HG03378 (cell line): Measurements from ENCODE around the gene EEPD1.
"Not testable (repeated sequence)": the region's sequence is repeated elsewhere in the genome, so short reads cannot be mapped to it uniquely, and the experiment has no call there.

Experiments
- ATAC-seq: cut with Tn5 transposase; IDR thresholded peaks from one replicate; pipeline ENCODE4 v1.9.1; 2021; ENCODE audit warnings: mild to moderate bottlenecking, moderate library complexity; ENCODE audit not compliant: unreplicated experiment

Gene EEPD1

DNA sequence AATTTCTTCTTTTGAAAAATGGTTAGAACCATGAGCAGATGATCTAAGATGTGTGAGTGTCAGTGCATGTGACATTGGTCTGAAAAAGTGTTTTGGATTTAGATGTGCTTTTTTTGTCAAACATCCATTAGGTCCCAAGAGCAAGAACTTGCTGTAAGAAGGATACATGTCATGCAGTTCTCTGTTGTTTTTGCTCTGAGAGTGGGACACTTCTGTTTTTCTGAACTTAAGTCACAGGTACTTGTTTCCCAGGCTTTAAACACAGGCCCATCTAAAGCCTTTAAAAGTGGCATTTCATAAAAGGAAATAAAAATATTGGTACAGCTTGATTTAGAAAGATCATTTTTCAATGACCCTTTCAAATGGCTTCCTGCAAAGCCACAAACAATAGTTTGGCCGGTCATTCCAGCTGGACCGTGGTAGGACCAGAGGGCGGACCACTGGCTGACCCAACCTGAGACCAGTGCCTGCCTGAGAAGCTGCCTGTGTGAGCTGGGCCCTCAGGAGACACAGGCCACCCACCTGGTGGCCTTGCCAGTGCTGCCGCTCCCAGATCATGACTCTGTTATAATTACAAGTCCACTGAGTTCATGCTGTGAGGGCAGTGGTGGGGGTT is 92.7 kb downstream of the EEPD1 start:
- ATAC-seq: no peak

DNA sequence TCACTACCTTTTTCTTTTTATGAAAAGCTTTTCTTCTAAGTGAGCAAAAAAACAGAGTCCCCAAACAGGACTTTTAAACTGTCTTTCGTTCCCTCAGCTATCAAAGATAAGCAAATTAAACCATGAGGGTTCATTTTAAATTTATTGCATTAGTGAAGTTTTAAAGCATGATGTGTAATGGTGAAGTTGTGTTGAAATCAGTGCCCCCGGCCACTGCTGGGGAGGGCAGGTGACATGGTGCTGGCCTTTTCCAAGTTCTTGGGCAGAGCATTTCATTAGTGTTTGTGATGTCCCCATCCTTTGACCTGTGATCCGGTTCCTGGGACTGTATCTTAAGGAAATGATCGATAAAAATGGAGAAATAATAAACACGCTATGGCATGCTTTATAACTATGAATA is 96.0 kb downstream of the EEPD1 start:
- ATAC-seq: no peak

DNA sequence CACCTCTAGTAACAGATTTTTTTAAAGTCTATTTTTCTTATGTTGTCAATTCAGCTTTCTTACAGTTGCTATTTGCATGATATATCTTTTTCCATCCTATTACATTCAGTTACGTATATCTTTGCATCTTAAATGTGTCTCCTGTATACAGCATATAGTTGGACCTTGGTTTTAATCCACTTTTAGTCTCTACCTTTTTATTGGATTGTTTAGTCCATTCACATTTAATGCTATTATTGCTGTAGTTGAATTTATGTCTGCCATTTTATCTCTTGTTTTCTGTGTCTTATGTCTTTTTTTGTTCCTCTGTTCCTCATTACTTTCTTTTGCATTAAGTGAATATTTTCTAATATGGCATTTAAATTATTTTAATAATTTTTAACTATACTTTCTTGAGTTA is 100.6 kb downstream of the EEPD1 start:
- no peak for ATAC-seq

DNA sequence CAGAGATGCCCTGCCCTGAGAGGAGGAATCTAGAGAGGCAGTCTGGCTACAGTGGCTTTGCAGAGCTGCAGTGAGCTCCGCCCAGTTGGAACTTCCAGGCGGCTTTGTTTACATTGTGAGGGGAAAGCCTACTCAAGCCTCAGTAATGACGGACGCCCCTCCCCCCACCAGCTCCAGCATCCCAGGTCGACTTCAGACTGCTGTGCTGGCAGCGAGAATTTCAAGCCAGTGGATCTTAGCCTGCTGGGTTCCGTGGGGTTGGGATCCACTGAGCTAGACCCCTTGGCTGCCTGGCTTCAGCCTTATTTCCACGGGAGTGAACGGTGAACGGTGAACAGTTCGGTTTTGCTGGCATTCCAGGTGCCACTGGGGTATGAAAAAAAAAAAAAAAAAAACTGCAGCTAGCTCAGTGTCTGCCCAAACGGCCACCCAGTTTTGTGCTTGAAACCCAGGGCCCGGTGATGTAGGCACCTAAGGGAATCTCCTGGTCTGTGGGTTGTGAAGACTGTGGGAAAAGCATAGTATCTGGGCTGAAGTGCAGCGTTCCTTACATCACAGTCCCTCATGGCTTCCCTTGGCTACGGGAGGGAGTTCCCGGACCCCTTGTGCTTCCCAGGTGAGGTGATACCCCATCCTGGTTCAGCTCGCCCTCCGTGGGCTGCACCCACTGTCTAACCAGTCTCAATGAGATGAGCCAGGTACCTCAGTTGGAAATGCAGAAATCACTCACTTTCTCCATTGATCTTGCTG is 105.6 kb downstream of the EEPD1 start:
- not testable (repeated sequence) for ATAC-seq

DNA sequence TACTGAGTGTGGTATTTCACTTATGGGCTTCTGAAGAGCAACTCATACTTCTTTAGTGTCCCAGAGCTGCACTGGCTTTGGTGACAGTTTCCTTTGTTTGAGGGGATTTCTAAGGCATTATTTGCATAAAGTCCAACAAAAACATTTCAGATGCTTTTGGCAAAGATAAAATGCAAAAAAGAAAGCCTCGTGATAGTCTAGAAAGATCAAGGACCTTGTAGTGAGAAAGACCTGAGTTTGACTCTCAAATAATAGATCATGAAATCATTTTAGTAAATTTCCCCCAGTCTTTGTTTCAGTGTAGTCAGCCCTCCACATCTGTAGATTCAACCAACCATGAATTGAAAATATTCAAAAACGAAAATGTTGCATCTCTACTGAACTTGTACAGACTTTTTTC is 107.4 kb downstream of the EEPD1 start:
- ATAC-seq: peak; percentile 48

DNA sequence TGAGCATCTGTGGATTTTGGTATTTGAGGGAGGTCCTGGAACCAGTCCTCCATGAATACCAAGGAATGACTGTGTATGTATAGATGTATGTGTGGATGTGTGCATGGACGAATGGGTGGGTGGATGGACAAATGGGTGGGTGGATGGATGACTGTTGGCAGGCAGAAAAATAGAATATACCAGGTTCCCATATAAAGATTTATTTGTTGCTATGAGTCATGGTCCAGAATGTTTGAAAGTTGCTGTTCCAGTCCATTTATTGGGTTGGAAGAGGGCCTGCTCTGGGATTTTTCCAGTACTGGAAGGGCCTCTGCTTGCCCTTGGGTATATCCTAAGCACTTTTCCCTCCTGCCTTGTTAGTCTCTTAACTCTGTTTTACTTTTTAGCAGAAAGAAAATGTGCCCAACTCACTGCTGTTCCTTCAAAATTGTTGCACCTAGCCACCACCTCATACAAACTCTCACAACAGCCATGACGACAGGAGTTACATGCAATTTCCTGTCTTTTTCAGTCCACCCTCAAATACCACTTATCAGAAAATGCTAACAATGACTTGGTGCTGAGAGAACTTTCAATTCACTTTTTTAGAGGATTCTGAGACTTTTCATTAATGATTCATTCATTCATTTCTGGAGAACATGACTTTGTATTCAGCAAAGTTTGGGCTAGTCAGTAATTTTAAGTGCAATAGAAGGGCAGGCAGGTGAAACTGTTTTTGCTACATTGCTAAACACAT is 108.1 kb downstream of the EEPD1 start:
- ATAC-seq: no peak

DNA sequence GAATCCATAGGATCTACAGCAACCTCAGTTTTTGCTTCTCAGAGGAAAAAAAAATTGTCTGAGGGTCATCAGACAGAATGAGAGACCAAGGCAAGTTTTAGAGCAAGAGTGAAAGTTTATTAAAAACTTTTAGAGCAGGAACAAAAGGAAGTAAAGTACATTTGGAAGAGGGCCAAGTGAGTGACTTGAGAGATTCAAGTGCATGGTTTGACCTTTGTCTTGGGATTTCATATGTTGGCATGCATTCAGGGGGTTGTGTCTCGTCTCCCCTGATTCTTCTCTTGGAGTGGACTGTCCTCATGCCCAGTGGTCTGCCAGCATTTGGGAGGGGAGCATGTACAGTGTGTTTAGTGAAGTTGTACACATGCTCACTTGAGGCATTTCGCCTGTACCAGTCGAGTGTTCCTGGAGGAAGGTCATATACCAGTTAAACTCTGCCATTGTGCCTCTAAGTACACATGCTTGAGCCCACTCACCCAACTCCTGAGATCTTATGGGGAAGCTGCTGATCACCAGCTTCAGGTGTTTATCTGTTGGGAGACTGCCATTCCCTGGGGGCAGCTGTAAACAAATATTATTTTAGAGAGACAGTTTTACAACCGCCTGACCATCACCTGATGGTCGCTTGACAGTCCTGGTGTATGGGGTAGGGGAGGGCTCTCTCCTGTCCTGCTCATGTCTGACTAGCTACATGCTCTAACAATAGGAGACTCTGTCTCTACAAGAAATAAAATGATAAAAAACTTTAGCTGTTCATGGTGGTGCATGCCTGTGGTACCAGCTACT is 109.4 kb downstream of the EEPD1 start:
- no peak for ATAC-seq

DNA sequence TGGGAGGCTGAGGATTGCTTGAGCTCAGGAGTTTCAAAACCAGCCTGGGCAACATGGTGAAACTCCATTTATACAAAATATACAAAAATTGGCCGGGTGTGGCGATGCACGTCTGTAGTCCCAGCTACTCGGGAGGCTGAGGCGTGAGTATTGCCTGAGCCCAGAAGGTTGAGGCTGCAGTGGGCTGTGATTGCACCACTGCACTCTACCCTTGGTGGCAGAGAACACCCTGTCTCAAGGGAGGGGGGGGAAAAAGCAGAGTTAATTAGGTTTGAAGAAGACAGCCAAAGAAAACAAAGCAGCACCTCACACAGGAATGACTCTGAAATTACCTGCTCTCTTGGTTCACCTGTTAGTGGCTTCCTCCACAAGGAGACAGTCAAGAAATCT is 110.0 kb downstream of the EEPD1 start:
- no peak for ATAC-seq

DNA sequence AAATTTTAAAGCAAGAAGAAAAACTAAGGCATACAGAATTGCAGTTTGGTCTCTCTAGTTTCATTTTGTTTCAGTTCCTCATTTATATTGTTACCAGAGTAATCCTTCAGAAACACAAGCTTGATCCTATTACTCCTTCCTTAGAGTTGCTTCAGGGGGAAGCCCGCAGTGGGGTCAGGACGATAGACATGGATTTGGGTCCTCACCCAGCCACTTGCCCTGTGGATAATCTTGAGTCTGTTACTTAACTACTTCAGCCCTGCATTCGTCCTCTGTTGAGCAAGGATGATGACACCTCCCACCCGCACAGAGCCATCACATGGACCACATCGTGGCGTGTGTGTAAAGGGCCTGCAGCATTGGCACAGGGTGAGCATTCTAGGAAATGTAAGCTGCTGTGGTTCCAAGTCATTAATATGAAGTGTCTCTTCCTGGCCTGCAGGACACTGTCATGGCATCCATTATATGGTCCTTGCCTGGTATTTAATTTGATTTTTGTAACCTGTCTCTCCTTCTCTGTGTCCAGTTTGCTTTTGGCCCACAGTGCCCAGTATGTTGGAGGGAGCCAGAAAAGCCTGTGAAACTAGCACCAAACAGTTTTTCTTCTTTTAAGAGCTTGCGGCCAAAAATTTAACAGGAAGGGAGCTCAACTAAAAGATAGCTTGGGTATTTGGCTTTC is 111.2 kb downstream of the EEPD1 start:
- ATAC-seq: peak; percentile 58

DNA sequence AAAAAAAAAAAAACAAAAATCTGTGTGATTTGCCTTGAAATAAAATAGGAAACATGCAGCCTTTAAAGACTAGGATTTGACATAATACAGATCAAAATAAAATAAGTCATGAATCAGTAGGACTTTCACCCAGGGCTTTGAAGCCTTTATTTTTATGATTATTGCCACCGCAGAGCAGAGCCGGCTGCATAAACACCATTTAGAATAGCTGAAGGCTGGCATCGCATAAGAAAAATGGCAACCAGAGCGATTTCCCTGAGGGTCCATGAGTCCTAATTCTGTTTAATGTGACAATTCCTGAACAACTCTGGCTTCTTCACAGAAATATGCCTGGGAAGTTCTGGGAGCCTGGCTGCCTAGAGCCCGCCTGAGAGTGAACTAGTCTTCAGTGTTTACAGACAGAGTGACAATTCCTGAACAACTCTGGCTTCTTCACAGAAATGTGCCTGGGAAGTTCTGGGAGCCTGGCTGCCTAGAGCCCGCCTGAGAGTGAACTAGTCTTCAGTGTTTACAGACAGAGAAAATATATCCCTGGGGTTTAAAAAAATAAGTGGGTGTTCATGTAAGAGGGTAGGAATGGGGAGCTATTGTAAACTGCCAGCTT is 112.0 kb downstream of the EEPD1 start:
- ATAC-seq: no peak

DNA sequence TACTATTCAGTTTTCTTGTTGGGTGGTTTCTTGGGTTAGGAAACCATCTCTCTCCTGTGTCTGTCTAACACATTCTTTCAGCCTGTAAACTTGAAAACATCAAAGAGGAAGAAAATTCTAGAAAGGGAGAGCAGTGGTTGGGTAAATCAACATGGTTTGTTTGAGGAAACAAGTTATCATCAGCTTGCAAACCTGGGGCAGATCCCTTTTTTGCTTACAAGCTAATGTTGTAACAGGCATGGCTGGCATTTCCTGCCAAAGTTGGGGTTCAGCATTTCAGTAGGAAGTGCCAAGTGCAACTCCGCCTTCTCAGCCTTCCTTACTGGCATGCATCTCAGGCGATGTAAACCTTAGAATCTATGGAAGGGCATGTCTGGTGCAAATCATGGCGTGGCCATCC is 112.6 kb downstream of the EEPD1 start:
- ATAC-seq: no peak

DNA sequence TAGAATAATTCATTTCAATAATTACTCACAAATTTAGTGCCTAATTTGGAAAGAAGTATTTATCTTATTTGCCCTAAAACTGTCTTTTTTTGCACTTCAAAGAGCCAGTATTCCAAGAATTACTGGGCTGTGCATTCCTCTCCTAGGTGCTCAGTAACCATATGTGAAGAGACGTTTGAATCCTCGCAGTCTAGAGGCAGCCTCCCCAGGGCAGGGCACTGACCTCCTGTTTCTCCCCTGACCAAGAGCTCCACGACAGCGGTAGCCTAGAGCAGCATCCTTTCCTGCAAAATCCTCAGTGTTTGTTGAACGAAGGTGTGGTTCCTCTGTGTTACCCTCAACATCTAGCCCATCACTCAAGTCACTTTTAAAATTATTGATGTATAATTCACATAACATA is 113.1 kb downstream of the EEPD1 start:
- ATAC-seq: no peak

DNA sequence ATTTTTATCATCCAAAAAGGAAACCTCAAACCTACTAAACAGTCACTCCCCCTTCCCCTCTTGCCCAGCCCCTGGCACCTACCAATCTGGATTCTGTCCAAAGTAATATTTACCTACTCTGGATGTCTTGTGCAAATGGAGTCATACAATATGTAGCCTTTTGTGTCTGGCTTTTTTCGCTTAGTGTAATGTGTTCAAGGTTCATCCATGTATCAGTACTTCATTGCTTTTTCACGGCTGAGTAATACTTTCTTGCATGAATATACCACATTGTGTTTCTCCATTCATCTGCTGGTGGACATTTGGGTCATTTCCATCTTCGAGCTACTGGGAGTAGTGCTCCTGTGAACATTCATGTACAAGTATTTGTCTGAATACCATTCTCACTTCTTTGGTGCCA is 113.6 kb downstream of the EEPD1 start:
- ATAC-seq: no peak

DNA sequence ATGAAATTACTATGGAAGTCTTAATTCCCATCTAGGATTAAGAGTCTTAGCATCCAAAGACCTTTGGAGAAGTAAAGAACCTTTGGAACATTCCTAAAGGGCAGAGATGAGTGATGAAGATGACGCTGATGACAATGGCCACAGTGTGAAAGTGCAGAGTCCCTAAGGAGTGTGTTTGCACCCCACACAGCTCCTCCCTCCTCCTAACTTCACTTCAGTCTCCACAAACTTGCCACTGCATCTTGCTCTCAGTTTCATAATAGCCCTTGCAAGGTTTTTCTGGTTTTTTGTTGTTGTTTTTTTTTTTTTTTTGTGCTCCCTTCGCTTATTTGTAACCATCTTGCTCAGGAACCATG is 119.1 kb downstream of the EEPD1 start:
- peak; percentile 62 for ATAC-seq

DNA sequence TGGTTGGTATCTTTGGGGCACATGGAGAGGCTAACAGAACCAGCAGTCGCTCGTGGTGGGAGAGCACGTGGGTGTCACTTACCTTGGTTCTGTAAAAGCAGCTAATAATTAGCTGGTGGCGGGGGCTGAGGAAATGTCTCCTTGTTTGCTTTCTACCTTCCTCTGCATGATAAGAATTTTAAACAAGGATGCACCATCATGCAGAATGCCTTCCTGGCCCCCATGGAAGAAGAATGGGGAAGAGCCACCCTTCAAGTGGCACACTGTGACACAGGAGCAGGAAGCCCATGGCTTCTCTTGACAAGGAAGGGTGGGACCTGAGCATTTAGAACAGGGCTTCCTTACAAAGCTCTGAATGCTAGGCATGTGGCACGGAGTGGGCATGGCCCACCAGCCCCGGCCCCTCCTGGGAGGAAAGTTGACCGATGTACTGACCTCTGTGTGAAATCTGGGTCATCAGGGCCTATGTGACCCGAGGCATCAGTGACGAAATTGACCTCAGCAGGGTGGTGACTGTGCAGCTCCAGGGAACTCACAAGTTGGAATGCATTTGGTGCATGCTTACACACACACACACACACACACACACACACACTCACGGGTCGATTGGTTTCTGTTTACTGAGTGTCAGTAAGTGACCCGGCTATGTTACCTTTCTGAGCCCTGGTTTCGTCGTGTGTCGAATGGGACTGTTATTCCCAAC is 119.7 kb downstream of the EEPD1 start:
- ATAC-seq: no peak

DNA sequence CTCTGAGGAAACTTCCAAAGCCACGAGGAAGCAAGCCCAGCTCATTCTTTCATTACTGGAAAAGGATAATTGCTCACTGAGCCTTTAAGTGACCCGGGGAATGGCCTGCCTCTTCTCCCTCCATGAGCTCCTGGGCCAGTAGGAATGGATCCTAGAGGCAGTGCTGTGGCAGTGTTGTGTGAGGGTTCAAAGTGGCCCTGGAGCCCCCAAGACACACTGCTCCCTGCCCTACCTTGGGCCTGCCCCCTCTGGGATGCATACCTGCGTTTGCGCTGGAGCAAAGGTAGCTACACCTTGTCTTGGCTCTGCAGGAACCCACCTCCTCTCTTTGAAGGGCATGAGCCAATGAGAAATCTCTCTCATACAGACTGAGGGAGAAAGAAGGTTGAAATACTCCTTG is 120.8 kb downstream of the EEPD1 start:
- ATAC-seq: no peak

DNA sequence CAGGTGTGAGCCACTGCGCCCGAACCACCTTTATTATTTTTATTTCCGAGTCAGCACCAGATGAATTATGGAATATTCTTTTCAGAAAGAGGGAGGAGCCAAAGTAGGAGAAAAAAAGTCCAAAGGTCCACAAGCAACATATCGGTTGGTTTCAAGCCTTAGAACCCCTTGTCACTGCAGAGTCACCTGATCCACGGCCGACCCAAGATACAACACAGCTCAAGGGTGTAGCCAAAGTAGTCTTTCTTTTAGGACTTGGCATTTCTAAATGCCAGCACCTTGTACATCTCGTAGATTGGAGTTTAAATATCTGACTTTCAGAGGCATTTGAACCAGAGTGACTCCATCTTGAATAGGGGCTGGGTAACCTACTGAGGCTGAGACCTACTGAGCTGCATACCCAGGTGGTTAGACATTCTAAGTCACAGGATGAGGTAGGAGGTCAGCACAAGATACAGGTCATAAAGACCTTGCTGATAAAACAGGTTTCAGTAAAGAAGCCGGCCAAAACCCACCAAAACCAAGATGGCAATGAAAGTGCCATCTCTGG is 122.8 kb downstream of the EEPD1 start:
- ATAC-seq: no peak

DNA sequence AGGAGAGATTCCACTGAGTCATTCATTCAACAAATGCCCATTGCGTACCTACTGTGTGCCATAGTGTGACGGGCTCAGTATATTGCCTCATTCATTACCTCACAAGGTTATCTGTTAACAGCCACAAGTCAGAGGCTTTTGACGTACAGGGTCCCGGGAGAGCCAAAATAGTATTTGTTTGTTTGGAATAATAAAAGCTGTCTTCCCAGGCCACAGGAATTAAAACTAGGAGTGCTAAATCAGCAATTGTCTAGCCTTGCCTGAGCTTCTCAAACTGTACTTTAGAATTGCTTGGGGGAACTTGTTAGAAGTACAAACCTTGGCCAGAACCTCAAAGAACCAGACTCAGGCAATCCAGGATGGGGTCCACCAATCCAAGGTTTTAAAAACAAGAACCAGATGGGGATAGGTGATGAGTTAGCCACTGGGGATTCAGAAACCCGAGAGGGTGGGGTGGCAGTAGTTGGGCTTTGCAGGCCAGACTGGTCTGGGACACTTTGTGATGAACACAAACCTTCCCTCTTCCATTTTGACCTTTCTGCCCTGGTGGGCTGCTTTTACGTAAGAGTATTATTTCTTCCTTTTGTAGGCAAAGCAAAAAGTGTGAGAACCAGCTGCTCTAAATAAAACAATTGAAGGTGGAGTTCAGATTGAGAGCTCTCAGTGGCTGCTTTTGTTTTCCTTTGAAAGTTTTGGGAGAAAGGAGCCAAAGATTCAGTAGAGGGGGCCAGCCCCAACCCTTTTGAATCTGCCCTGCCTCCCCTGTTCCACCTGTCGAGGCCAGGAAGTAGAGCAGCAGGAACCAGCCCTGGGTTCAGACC is 123.6 kb downstream of the EEPD1 start:
- ATAC-seq: no peak

DNA sequence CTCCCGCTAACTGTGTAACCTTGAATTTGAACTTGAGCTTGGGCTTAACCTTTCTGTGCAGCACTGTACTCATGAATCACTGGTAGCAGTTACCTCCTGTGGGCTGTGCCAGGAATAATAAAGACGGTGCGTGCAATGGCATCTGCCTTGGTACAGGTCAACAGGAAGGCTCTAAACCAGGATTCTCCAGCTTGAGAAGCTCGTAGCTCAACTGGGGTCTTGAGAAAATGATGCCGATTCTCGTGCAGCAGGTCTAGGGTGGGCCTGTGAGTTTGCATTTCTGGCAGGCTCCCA is 124.1 kb downstream of the EEPD1 start:
- ATAC-seq: no peak
